GM19397 (cell line): Measurements from ENCODE around the gene DNASE2.

Experiments
- ATAC-seq: cut with Tn5 transposase; IDR thresholded peaks from one replicate; pipeline ENCODE4 v1.9.1; 2021; ENCODE audit warnings: mild to moderate bottlenecking, moderate library complexity; ENCODE audit not compliant: unreplicated experiment

DNASE2 gene

DNA sequence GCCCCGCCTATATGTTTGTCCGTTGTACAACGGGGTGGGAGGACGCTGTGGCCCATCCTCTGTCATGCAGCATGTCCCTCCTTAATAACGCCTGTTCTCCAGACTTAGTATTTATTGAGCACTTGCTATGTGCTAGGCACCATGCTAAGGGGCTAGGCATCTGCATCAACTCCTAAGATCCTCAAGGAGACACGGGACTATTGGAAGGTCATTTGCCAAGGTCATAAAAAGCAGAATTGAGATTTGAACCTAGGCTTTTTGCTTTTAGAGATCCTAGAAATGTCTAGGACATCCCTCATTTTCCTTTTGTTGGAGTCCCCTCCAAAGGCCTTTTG lies 44.8 kb downstream of the DNASE2 start:
- no peak for ATAC-seq

DNA sequence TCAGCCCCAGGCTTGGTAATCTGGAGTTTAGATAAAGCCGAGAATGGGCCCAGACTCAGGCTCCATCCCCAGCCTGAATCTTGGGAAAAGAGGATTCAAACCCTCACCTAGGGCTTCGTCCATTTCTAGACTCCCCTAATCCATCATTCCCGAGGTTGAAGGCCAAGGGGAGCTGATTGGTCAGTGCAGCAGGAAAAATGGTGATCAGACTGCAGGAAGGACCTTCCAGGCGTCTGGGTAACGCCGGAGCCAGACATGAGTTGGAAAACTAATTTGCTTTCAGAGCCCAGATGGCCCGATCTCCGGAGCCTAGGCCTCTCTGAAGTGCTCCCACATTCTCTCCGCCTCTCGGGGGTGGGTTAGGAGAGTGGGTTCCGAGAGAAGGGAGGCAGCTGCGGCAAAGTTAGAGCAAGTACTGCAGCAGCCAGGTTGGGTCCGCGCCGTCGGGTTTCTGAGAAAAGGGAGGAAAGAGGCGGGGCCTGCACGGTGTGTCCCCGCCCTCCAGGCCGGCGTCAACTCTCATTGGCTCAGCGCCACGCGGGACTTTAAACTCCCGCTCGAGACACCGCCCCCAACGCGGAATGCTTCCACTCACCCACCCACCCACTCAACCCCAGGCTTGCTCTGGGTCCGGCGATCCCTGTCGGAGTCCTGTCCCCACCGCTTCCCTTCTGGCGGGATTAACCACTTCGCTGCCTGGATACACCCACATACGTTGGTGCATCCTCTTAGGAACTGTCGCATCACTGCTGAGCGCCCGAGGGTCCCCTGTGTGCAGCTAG lies 46.1 kb downstream of the DNASE2 start:
- ATAC-seq = no peak

DNA sequence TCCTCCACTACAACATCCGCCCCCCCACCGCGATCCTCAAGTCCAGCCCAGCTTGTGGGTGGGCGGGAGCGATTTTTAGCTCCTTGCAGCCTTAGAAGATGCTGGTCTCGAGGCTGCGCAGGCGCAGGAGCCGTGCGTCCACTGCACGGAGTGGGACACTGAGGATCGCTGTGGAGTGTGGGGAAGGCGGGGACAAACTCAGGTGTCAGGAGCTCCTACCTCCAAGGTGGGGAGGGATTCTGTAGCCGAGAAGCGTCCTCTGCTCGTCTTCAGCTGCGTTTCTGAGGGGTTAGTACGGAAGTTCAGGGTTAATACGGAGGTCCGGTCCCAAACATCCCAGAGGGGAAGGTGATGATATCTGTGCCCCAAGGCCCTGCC lies 46.7 kb downstream of the DNASE2 start, which contains the start of gene RTBDN:
Gene RTBDN (minus strand): TSS at position 14 of the 378 bp plus-strand sequence. CDS start 4,600 bp downstream, outside the sequence.
- ATAC-seq = no peak

DNA sequence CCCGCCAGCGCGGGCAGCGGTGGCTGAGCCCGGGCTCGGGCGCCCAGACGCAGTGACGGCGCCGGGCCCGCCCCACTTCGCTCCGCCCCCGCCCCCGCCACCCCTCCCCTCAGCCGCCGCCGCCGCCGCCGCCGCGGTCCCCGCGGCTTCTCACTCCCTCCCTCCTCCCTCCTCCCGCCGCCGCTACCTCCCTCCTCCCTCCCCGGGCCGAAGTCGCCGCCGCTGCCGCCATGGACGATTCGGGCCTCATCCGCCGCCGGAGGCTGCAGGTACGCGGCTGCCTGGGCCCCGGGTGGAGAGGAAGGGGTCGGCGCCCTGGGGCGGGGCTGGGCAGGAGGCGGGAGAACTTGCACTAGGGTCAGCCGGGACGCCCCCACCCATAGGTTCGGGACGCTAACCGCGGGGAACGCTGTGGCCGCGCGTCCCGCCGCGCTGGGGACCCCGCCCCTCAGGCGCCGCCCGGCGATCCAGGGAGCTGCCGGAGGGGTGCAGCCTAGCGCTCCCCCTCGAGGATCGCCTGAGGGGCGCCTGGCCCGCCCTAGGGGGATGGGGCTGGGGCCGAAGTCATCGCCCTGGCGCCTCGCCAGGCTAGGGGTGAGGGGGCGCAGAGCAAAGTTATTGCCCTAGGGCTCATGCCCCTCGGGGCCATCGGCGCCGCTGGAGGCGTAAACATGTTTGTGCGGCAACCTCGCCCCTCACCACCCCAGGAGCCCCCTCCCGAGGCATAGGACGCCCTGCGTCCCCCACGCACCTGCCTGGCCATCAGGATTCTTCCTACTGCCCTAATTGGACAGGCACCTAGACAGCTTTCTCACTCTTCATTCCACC lies 47.3 kb downstream of the DNASE2 start:
- no peak for ATAC-seq

DNA sequence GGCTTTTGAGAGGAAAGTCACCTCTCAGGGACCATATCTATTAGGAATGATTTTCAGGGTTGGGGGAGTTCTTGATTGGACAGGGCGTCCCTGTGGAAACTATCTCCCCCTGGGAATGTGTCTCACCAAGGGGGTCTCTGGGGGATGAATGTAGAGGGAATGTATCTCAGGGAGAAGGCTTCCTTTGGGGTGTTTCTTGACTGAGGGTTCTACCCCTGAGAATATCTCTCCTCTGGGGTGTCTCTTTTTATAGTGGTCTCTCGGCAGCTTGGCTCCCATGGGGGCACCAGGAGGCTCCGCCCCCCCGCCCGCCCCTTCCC lies 47.9 kb downstream of the DNASE2 start:
- no peak for ATAC-seq

DNA sequence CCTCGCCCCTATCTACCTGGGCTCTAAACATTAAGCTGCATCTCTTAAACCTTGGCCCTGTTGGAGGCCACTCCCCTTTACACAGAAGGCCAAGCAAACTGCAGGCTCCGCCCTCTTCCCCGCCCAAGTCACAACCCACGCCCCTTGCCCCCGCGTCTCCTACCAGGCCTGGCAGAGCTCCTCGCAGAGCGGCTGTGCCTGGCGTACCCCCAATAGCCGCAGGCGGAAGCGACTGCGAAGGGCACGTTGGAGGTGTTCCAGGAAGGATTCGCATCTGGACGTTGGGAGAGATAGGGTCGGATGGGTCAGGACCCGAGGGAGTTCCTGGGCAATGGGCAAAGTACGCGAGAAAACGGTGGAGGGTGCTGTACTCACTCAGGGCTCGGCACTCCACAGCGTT lies 52.8 kb downstream of the DNASE2 start:
- no peak for ATAC-seq

DNA sequence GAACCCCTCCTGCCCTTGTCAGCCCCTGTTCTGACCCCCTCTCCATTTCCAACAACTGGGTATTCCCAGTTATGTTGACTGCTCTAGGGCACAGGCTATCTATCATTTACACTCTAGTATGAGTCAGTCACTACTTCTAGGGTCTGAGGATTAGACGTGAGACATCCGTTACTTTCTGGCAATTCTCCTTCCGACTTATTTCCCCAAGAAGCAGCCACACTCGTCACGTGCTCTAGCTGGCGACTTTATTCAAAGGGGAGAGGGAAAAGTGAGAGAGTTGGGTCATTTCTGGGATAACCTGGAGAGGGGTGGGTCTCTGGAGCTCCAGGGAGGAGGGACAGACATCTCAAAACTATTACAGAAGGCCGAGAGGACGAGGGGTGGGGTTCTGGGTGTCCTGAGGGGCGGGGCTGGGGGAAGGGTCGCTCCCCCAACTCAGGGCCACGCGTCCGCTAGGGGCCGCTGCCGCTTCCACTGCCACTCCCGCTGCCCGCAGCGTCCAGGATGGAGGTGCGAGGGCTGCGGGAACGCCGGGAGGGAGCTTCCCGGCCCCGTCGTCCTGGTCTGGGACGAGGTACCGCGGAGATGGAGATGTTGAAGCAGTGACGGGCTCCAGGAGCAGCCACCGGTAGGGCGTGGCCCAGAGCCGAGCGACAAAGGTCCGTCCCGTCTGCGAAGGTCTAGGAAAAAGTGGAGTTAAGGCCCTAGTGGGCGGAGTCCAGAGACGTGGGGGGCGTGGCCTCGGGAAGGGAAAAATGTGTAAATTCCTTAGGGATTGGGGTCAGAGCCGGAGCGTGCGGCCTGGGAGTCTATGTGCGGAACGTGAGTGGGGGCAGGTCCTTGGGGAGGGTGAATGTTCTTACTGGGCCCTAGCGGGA lies 55.8 kb downstream of the DNASE2 start:
- no peak for ATAC-seq
